GM18502 (cell line): ENCODE results near the gene CLEC16A.

Experiments used
- ATAC-seq: cut with Tn5 transposase; IDR thresholded peaks from one replicate; pipeline ENCODE4 v1.9.1; 2021; ENCODE audit warnings: mild to moderate bottlenecking; ENCODE audit not compliant: unreplicated experiment, poor library complexity

CLEC16A gene

DNA sequence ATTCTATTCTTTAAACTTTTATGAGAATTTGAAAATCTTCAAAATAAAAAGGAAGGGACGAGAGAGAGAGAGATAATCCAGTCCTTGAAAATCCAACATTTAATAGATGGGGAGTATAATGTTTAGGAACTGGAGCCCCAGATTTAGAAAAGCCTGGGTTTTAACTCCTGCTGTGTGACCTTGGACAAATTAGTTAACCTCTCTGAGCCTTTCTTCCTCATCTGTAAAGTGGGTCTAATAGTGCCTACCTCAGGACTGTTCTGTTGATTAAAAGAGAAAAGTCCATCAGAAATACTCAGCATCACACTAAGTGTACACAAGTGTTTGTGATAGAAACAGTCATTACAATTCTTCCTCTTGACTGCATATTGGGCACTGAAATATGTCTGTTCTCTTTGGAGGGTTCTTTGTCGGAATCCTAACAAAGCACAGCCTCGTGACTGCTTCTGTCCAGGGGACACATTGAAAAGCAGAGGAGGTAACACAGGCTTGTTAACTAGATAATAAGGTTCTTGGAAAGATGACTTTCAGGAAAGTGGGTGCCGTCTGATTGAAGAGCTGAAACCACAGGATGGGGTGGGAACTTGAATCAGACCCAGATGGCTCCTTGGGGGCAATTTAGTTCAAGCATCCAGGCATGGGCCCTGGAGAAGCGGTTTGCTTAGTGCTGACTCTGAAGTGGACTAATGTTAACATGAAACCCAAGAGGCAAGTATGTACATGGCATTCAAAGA is 128.2 kb downstream of the CLEC16A start:
- no peak for ATAC-seq

DNA sequence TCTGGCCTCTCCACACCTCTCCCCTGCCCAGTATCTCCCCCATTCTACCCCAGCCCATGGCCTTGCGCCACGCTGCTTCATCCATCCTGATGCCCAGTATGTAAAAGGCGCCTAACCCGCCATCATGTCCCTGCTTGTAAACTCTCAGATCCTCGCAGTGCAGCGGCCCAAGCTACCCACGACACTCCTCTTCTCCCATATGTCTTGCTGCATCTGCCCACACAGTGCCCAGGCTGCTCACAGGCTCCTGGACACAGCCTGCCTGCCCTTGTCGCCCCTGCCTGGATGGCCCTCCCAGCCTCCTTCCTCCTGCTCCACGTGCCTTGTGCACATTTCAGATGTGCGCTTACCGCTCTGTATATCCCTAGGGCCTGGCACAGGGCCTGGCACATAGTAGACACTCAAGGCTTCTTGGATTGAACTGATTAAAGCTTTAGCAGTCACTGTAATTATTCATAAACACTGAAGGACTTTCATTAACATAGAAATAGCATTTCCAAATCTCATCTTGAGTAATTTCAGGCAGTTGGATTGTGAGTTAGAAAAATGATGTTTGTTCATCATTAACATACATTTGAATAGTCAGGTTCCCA is 129.1 kb downstream of the CLEC16A start:
- no peak for ATAC-seq

DNA sequence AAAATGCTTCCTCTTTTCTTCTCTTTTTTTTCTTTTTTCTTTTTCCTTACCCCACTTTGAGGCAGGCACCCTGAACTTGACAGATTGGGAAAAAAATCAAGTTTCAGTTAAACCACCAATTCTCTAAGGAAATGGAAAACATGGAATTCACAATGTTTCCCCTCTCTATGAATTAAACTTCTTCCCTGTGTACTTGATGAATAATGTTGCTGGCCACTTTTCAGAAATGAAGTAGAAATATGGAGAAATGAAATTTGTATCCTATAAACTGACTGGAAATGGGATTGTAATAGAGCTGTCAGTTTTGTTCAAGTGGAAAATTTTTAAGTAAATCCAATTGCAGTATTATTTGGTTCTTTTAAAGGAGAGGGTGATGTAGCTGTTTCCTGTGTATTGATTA is 129.8 kb downstream of the CLEC16A start:
- ATAC-seq, result no peak

DNA sequence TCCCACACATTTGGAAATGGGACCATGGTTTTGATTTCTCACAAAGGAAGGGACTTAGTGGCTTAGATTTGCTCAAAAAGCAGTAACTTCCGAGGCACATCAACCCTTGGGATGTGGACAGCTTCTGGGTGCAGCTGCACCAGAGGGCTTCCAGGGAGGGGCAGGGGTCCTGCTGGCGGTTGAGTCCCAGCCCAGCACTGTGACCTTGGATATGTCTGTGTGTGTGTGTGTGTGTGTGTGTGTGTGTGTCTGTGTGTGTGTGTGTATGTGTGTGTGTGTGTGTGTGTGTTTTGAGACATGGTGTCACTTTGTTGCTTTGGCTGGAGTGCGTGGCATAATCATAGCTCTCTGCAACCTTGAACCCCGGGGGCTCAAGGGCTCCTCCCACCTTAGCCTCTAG is 130.8 kb downstream of the CLEC16A start:
- no peak for ATAC-seq

DNA sequence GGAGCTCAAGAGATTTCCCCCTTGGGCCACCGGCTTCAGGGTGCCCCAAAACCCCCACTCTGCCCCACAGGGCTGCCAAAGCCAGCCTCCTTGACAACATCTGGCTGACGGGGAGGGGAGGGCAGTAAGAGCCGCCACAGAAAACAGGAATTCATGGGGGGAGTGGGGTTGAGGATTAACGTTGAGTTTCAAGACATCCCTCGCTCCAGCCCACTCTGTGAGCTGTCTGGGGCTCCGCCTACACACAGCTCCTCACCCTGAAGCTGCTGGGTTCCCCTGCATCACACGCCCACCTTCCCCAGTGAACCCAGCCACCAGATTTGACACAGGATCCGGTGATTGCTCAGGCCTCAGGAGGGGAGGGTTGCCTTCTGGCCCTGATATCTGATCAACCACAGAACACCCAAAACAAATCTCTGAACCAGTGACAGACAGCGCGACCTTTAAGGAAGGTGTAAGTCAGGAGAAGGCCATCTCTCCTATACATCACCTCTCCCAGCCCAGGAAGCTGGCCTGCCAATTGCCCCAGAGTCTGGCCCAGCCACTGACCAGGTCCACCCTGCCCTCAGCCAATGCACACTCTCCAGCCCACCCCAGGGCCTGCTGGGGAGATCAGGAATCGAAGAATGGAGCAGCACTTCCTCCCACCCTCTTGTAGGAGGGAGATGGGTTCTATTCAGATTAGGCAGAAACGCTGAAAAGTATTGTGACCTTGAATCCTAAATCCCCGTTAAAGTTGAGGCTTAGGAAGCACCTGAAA is 132.1 kb downstream of the CLEC16A start:
- peak; percentile 60 for ATAC-seq

DNA sequence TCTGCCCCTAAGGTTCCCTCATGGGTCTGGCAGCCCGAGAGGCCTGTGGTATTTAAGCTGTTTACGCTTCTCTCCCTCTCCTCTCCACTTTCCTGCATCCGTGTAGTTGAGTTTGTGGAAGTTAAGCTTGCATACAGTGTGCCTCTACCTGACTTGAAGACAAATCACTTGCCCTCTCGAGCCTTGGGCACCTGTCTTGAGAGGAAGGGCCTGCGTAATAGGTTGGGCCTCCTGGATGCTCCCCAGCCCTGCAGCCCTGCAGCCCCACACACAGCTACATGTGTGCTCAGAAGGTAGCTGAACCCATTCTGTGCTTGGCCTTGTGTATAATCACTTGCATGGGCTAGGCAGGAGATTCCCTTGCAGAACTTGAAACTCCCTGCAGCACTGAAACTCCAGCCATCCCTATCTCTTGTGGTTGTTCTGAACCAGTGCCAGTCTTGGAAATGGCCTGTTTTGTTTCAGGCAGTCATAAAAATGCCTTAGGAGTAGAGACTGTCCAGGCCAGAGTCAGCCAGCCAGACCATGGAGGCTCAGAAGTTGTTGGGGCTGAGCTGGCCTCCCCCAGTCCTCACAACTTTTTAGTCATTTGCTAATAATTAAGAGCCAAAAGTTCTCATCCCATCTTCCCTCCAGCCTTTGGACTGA is 134.6 kb downstream of the CLEC16A start:
- ATAC-seq, result no peak

DNA sequence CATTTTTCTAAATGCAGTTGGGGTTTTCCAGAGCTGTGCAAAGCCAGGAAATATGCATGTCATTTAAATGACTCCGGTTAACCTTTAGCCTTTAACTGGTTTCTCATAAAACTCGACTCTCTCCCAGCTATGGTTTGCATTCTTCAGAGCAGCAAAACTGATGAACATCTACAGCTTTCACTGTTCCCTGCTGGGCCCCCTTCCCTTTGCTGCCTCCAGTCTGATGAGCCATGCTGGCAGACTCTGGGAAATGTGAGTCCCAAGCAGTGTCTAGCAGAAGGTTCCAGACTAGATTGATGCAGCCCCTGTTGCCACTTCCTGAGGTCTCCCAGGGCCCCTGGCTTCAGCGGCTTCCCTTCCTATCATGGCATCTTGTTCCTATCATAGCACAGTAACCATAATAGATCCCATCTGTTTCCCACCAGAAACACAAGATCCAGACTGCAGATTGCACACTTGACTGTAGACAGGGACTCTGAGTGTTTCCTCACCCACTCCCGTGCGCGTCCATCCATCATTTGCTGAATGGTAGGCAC is 135.4 kb downstream of the CLEC16A start:
- no peak for ATAC-seq

DNA sequence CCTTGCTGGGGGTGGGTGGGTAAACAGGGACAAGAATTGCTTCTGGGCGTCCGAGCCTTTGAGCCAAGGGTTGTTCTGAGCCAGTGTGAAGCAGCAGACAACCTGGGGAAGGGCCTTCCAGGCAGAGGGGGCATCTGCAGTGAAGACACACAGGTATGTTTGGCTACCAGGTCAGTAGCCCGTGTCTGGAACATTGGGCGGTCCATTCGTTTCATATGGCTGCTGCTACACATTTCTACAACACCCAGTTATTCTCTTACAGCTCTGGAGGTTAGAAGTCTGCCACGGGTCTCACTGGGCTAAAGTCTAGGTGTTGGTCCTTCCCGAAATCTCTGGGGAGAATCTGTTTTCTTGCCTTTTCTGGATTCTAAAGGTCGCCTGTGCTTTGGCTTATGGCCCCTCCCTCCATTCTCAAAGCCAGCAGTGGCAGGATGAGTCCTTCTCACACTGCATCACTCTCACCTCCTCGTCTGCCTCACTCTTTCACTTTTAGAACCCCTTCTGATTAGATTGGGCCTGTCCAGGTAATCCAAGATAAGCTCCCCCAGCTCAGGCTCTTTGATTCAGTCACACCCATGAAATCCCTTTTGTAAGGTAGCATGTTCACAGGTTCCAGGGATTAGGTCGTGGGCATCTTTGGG is 136.1 kb downstream of the CLEC16A start:
- no peak for ATAC-seq

DNA sequence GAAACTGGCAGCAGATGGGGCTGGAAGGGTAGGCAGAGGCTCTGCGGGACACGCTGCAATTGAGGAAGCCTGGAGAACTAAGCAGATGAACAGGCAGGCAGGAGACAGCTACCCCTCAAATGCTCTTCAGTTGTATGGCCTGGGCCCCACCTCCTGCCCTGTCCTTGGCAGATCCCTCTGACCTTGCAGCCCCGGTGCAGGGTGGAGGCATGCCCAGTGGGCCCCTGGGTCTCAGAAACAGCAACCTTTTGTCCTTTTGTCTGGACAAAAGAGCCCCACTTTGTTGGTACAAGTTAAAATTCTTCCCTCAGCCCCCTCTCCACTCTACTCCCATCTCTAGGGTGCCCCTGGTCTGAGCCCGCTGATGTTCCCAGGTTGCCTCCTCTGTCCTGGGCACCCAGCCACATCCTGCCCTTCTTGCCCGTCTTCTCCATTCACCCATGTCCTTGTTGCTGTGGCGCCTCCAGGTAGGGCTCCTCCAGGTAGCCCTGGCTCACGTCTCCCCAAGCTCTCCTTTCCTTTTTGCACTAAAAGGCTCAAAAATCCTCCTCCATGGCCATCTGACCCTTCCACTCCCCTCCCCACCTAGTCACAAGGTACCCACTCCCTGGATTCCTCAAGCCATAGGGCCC is 136.8 kb downstream of the CLEC16A start:
- ATAC-seq, result no peak

DNA sequence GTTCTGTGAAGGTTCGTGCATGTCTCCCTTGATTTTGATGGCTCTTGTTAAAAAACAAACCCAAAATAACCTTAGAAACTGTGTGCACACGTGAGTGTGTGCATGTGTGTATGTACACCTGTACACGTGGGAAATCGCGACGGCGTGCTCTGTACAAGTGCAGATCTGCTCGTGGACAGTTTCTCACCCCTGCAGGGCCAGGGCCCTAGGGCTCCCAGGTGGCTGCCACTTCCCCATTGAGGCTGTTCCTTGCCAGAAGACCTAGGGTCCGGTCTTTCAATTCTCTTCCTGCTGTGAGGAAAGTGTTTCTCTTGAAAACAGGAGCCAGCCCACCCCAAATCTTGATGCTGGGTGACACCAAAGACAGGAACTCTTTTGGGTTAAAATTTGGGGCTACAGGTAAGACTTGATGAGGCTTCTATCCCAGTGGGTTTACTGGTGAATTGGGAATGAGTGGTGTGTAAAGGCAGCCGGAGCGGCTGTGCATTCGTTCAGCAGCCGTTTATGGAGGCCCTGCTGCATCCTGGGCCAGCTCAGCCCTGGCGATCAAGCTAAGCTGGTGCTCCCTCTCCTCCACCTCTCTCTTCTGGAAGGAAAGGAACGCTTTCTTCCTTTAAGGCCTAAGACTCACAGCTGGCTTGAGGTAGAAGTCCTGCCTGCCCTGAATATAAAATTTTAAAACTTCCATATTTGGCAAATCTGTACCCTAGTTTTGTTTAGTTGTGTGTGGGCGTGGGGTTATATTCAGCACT is 137.9 kb downstream of the CLEC16A start:
- ATAC-seq, result no peak

DNA sequence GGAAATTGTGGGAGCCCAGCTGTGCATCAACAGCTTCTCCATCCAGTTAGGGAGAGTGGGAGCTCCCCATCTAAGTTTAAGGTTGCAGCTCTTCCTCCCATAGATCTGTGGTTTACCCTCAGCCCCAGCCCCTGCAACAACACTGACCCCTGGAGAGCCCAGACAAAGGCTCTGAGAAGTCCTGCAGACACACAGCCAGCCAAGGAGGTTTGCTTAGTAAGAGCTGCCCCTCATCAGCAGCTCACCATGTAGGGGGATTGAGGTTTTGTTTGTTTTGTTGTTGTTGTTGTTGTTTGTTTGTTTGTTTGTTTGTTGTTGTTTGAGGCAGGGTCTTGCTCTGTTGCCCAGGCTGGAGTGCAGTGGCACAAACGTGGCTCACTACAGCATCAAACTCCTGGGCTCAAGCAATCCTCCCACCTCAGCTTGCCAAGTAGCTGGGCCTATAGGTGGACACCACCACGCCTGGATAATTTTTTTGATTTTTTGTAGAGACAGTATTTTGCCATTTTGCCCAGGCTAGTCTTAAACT is 138.6 kb downstream of the CLEC16A start:
- no peak for ATAC-seq

DNA sequence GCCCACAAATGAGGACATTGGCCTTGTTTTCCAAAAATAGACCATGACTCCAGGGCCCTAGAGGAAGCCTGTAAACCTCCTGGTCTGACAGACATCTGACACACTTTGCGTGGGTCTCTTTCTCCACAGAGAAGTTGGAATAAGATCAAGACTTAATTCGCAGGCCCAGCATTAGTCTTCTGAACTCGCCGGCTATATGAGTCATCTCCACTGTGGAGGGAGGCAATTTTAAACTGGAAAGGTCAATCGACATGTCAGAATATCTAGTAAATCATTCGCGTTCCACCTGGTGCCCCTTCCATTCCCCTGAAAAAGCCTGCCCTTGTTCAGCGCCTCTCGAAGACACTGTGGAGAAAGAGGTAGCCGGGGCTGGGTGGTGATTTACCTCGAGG is 140.1 kb downstream of the CLEC16A start:
- ATAC-seq, result no peak

DNA sequence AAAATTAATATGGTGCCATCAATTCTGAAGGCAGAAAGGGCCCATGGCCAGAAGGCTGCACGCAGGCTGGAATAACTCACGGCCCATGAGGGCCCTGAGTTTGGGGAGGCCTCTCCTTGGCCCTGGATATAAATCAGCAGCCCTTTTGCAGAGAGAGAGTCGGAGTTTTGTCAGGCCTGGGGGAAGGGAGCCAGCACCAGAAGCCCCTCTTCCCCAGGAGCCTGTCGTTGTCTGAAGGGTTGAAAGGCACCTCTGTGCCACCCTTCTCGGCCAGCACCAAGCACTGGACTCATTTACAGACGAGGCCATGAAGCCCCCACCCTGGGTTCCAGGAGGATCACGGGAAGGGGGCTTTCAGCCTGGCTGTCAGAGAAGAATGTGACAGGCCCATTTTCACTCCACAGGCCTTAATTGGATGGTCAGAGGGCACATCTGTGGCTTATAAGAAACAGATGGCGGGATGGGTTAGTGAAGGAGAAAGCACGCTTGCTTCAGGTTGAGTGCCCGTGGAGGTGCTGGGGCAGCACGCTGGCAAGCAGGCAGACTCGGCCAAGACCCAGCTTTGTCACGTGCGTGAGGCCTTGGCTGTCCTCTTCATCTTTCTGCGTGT is 140.6 kb downstream of the CLEC16A start:
- ATAC-seq, result no peak

DNA sequence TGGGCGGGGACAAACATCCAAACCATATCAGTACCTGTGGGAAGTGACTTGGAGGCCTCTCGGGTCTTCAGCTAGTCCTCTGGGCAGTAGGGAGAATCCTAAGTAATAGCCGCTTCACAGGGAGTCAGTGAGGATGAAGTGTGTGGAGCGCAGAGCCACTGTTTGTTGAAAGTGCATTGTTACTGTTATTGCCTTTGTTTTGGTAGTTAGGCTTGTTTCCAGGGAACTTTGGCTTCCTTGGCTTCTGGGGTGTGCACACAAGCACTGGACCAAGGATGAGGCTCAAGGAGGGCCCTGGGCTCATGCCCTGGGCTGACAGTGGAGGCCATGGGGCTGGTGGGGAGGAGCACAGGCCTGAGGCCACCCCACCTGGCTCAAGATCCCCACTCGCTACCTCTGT is 141.6 kb downstream of the CLEC16A start:
- no peak for ATAC-seq

DNA sequence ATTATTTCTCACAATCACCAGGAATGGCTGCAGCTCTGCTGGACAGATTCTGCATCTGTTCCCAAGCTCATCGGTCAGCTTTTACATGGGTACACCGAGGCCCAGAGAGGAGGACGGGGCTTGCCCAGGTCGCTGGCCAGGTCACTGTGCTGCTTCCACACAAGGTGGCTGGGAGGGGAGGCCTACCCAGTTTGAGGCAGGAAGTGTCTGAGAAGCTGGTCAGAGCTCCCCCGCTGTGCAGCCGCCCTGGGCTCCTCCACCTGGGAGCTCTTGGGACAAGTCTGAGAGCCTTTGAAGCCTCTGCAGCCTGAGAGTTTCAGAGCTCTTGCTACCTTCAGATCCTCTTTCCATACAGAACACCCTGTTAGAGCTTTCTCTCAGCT is 143.3 kb downstream of the CLEC16A start:
- no peak for ATAC-seq

DNA sequence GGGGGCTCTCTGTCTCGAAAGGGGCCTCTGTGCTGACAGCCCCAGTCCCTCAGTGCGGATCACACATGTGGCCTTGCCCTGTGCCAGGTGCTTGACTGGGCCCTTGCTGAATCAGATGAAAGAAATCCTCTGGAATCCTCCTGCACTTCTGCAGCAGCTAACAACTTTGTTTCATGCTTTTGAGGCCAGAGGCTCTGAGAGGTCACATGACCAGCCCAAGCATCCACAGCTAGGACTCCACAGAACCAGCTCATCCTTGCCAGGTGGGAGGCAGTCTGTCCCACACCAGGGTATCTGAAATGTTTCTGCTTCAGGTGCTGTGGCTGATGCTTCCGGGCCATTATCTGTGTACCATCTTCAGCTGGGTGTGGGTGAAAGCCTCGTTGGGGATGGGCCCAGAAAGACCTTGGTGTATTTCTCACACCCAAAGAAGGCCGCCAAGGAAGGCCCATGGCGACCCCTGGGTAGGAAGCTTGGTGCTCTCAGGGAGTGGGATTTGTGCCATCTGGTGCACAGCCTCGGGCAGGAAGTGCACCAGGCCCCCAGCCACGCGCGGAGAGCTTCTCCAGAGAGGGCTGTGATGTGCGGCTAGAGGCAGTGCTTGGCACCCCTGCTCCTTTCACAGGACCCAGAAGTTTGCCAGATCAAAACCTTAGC is 143.8 kb downstream of the CLEC16A start:
- ATAC-seq, result no peak

DNA sequence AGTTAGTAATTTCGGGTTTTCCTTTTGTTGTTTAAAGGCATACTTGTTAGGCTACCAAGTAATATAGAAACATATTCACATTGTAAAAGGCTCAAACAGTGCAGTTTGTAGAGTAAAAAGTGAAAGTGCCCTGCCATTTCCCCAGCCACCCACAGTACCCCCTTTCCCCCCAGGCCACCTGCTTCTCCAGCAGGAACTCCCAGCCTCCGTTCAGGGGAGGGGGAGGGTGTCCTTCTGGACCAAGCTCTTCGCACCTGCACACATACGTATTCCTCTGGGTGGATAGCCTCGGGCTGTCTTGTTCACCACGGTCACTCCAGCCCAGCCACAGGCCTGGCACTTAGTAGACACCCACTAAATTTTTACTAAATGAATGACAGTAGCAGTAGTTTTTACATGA is 144.5 kb downstream of the CLEC16A start:
- no peak for ATAC-seq

DNA sequence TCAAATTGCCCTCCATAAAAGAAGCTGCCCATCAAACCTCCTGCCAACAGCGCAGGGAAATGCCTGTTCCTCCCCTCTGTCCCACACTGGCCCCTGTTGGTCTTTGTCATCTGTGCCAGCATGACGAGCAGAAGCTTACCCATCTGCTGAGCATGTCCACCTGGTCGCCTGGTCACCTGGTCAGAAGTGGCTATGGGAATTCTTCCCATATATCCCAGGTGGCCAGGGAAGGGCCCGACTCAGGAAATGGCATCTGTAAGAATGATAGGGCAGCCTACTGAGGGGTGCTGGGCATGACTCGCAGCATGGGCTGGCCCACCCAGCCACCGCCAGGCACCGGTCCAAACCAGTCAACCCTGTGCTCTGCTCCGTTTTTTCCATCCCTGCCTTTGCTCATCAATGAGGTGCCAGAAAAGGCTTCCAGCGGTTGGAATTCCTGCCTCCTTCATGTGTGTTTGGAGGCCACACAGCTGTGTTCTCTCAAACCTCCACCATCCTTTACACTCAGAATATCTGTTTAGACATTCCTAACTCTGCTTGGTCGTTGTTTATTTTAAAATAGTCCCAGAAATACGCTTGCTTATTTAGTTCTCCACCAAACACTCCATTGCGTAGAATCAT is 145.2 kb downstream of the CLEC16A start:
- ATAC-seq, result no peak
